Hematopoietic multipotent progenitor cell treated with erythropoietin and hydrocortisone succinate and interleukin-3 and kit ligand, for 15 days (in vitro differentiated cells): ENCODE results near the gene AGAP2.
"Not testable (repeated sequence)": the region's sequence is repeated elsewhere in the genome, so short reads cannot be mapped to it uniquely, and the experiment has no call there.

ENCODE experiments used
- DNase-seq: peaks from one replicate; pipeline ENCODE4 v3.0.0-alpha.2; 2015; ENCODE audit warnings: low spot score

AGAP2 gene

DNA sequence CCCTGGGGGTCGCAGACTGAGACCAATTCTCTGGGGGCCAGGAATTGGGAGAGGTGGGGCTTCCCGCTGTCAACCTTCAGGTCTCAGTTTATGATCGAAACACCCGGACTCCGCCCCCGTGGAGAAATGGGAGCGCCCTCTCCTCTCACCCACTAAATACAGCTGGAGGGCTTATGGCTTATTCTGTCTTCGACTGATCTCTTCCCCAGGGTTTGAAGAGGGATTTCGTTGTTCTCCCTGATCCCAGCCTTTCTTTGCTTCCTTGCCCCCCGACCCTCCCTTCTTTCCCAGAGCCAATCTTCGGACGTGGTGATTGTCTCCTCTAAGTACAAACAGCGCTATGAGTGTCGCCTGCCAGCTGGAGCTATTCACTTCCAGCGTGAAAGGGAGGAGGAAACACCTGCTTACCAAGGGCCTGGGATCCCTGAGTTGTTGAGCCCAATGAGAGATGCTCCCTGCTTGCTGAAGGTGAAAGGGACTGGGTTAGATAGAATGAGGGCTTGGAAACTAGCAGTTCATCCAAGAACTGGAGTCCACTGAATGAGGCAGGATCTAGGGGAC lies 44.0 kb downstream of the AGAP2 start:
- no peak for DNase-seq

DNA sequence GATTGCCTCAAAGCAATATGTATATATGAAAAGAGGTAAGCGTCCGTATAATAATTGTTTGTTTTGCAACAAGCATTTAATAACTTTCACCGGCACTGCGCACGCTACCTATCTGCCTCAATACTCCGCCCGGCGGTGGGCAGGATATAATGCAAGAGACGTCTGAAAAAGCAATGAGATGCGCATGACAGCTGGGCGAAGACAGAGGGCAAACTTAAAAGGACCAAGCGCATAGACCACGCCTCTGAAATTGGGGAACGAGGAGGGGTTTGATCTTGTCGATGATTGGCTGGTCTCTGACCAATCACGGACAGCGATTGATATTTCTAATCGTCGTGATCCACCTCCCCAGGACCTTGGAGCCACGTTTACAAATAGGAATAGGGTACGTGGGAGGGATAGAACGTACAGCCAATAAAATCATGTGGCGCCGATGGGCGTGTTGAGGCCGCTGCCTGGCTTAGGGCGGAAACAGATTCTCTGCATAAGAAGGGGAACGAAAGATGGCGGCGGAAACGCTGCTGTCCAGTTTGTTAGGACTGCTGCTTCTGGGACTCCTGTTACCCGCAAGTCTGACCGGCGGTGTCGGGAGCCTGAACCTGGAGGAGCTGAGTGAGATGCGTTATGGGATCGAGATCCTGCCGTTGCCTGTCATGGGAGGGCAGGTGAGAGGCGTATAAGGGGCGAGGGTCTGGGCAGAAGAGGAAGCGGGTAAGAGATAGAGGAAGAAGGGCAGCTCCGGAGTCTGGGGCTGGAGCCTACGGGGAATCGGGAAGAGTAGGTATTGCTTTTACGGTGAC lies 44.7 kb downstream of the AGAP2 start, which contains the start of gene OS9:
Gene OS9 (plus strand): TSS at position 474 of the 800 bp plus-strand sequence. CDS start 30 bp downstream, at position 504.
- peak; percentile 99 for DNase-seq

DNA sequence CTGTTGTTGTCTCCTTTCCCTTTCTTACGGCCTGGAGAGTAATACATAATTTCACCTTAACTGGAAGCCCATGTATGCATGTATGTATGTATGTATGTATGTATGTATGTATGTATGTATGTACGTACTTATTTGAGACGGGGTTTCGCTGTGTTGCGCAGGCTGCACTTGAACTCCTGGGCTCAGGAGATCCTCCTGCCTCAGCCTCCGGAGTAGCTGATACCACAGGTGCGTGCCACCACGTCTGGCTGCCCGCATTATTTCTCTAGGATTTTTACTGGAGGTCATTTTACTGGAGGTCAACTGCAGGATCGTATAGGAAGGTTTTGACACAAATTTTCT lies 45.3 kb downstream of the AGAP2 start:
- DNase-seq = no peak

DNA sequence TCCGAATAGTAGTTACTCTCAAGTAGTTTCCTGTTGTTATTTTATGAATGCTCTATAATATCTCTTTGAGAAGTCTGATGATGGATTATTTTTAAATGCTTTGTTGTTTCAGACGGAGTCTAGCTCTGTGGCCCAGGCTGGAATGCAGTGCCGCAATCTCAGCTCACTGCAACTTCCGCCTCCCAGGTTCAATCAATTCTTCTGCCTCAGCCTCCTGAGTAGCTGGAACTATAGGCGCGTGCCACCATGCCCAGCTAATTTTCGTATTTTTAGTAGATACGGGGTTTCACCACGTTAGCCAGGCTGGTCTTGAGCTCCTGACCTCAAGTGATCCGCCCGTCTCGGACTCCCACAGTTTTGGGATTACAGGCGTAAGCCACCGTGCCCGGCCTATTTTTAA lies 46.0 kb downstream of the AGAP2 start:
- no peak for DNase-seq

DNA sequence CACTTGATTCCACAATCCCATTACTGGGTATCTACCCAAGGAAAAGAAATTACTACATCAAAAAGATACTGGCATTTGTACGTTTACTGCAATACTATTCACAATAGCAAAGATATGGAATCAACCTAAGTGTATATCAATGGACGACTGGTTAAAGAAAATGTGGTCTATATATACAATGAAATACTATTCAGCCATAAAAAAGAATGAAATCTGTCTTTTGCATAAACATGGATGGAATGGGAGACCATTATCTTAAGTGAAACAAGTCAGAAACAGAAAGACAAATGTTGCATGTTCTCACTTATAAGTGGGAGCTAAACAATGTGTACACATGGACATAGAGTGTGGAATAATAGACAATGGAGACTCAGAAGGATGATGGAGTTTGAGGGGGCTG lies 49.6 kb downstream of the AGAP2 start:
- no peak for DNase-seq

DNA sequence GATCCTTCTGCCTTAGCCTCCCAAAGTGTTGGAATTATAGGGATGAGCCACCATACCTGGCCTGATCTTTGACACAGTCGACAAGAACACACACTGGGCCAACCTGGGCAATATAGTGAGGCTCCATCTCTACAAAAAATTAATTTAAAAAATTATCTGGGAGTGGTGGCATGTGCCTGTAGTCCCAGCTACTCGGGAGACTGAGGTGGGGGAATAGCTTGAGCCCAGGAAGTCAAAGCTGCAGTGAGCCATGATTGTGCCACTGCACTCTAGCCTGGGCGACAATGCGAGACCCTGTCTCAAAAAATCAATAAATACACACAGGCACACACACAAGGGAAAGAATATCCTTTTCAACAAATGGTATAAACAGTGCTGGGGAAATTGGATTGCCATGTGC lies 50.7 kb downstream of the AGAP2 start:
- DNase-seq = no peak

DNA sequence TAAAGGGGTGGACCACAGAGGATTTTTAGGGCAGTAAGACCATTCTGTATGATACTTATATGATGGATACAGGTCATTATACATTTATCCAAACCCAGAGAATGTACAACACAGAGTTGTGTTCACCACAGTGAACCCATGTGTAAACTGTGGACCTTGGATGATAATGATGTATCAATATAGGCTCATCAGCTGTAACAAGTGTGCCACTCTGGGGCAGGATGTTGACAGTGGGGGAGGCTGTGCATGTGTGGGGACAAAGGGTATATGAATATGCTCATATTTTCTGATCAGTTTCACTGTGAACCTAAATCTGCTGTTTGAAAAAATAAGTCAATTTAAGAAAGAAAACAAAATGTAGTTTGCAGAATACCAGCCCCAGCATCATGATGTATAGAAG lies 58.8 kb downstream of the AGAP2 start:
- DNase-seq = no peak

DNA sequence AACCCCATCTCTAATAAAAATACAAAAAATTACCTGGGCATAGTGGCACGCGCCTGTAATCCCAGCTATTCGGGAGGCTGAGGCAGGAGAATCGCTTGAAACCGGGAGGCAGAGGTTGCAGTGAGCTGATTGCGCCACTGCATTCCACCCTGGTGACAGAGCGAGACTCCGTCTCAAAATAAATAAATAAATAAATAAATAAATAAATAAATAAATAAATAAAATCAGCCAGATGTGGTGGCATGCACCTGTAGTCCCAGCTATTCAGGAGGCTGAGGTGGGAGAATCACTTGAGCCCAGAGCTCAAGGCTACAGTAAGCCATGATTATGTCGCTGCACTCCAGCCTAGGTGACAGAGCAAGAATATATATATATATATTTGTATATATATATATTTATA lies 60.6 kb downstream of the AGAP2 start:
- DNase-seq = not testable (repeated sequence)

DNA sequence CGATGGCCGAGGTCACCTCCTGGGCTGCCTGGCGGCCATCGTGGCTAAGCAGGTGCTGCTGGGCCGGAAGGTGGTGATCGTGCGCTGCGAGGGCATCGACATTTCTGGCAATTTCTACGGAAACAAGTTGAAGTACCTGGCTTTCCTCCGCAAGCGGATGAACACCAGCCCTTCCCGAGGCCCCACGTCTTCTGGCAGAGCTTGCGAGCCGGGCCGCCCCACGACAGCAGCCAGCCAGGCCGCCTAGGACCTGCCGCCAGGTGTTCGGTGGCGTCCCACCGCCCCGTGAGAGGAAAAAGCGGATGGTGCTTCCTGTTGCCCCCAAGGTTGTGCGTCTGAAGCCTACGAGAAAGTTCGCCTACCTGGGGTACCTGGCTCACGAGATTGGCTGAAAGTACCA lies 63.9 kb downstream of the AGAP2 start:
- DNase-seq = no peak
